ES-I3 (cell line): ENCODE measurements around the gene BTNL3.
"Not testable (repeated sequence)": the region's sequence is repeated elsewhere in the genome, so short reads cannot be mapped to it uniquely, and the experiment has no call there.

ENCODE experiments used
- H3K36me3 ChIP-seq: 2 replicates; pipeline ENCODE4 v1.6.1; 2013; ENCODE audit warnings: mild to moderate bottlenecking, low read length, control low read depth, moderate library complexity; ENCODE audit not compliant: insufficient read depth
- H3K4me1 ChIP-seq: 2 replicates; pipeline ENCODE4 v1.6.1; 2013; ENCODE audit warnings: mild to moderate bottlenecking, control low read depth, low read length; ENCODE audit not compliant: insufficient read depth
- H3K9ac ChIP-seq: 2 replicates; pipeline ENCODE4 v1.6.1; 2013; ENCODE audit warnings: low read depth, mild to moderate bottlenecking, low read length, moderate library complexity
- H3K9me3 ChIP-seq: 2 replicates; pipeline ENCODE4 v1.6.1; 2013; ENCODE audit warnings: mild to moderate bottlenecking, low read length, moderate library complexity; ENCODE audit not compliant: control insufficient read depth, insufficient read depth

Gene BTNL3

DNA sequence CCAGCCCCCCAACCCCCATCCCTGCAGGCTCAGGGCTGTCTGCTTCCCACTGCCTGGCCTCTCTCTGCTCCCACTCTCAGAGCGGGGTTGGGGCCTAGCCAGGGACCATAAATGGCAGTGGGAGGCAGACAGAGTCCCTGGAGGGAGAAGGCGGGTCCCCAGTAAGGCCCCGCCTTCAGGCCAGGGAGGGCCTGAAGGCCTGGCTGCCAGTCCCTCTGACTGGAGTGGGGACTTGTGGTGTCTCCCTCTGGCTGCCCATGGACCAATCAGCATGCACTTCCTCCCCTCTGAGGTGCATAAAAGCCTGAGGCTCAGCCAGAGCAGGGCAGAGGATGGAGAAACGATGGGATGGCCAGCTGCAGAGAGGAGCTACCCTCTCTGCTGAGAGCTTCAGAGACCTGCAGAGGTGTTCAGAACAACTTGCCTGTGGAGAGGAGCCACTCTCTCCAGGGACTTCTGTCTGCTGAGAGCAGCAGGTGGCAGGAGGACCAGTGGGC, 48.8 kb downstream of the BTNL3 start:
- Histone ChIP-seq H3K4me1 (no peaks in the 10 kb centered on the region), H3K9me3 (no peaks in the 10 kb centered on the region), H3K36me3 (no peaks in the 10 kb centered on the region), H3K9ac (no peak overlapping the region)

DNA sequence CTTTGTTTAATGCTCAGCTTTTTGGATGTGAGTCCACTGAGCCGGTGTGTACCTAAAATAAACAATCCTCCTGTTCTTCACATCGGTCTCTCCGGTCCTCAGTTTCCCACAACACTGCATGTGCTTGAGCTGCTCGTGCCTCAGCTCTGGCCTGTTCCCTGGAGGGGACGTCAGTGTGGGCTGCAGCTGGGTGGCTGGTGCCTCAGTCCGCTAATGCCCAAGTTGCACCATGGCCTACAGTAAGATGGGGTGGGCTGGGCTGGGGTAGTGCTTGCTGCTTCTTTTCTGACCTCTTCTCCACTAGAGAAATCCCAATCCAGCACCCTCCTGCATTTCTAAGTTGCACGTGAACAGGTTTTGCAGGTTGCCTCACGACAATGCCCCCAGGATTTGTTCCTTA, 50.8 kb downstream of the BTNL3 start:
- H3K36me3 ChIP-seq, result no peaks in the 10 kb centered on the region
- H3K9ac ChIP-seq, result no peak overlapping the region
- no peaks in the 10 kb centered on the region for H3K4me1 ChIP-seq
- H3K9me3 ChIP-seq, result no peaks in the 10 kb centered on the region

DNA sequence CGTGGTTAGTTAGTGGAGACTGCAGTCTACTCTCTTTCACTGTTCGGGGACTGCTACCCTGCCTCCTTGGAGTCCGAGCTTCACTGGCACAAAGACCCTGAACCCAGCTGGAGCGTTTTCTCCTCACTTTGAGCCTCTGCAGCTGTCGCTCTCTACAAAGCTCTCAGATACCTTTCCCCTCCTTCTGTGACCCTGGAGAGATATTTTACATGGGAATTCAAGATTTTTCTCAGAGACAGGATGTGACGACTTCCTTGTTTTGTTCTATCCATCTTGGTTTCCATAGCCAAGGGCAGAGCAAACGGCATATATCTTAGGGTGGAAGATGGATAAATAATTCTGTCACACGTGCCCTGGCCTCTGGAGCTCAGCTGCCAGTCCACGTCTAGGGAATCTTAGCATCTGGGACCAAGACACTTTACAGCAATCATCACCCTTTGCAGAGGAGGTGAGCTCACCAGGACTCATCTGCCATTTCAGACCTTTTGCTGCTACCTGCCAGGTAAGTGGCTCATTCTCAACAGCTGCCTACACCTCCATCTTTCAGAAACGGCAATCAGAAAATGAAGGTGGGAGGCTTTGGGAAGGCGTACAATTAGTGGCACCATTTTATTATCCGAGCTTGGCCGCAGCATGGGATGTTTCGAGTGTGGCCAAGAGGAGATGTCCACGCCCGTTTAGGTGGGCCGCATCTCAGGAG, 51.4 kb downstream of the BTNL3 start, which contains the start of gene BTNL9:
BTNL9 (plus strand) TSS at position 336 of the 700 bp plus-strand sequence. CDS start 5,224 bp downstream, outside the sequence.
- H3K9ac ChIP-seq, result no peak within 1 kb of the TSS
- no peaks in the 10 kb centered on the region for H3K9me3 ChIP-seq
- H3K36me3 ChIP-seq, result no peaks in the 10 kb centered on the region
- H3K4me1 ChIP-seq, result no peaks in the 10 kb centered on the region

DNA sequence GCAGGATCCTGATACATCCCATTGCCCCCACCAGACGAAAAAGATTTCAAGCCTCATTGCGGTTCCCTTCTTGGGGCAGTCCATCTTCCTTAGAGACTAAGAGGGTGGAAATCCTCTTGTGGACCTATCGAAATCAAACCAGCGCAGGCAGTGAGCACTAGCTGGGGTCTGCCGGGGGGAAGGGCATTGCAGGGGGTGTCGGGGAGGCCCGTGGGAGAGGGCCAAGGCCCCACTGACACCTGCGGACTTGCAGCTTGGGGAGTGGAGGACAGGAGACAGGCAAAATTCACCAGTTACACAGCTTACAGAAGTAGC, 51.9 kb downstream of the BTNL3 start:
- no peaks in the 10 kb centered on the region for H3K9me3 ChIP-seq

DNA sequence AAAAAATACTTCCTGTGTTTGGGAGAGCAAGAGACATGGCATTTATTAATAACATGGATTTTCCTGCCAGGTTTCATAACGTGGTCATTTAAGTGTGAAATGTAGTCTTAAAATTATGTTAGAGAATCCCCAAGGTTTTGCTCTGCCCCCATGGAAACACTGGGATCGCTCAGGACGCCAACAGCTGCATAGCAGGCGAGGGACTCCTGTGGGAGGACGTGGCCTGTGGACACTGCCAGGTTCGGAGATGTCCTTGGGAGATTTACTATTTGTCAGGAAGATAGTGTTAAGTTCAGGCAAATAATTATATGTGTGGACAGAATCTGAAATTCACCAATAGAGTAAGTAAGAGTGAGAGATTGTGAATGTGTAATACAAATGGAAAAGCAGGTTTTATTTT, 52.4 kb downstream of the BTNL3 start:
- Histone ChIP-seq H3K9me3 (no peaks in the 10 kb centered on the region), H3K9ac (no peak overlapping the region), H3K36me3 (no peaks in the 10 kb centered on the region), H3K4me1 (no peaks in the 10 kb centered on the region)

More for the DNA sequence above, 51.9 kb downstream of the BTNL3 start:
- Histone ChIP-seq H3K4me1 (no peaks in the 10 kb centered on the region), H3K9ac (no peak overlapping the region), H3K36me3 (no peaks in the 10 kb centered on the region)

DNA sequence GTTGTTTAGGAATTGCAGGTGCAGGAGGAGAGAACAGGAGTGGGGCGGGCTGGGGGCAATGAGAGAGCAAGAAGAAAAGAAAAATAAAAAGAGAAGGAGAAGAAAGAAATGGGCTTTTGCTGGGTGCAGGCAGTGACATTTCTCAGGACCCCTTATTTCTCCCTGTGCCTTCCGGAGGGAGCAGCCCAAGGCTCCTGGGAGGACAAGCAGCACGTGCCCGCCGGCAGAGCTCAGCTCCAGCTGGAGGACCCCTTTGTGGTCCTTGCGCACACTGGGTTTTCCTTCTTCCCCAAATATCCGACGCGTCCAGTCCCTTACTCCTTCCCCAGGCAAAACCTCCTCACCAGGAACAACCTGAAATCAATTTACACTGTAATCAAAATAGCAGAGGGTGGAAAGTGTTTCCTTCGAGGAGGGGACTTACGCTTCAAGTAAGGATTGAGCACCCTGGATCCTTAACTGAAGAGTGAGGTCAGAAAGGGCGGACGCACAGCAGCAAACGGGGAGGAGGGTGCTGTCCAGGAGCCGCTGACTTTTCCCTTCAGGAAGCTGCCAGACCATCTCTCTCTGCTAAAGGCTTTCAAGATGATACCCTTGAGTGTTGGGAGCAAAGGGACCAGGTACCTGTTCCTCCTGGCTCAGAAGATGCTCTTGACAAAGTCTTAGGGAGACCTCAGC, 53.5 kb downstream of the BTNL3 start:
- Histone ChIP-seq H3K9me3 (no peaks in the 10 kb centered on the region), H3K9ac (no peak overlapping the region), H3K4me1 (no peaks in the 10 kb centered on the region), H3K36me3 (no peaks in the 10 kb centered on the region)

DNA sequence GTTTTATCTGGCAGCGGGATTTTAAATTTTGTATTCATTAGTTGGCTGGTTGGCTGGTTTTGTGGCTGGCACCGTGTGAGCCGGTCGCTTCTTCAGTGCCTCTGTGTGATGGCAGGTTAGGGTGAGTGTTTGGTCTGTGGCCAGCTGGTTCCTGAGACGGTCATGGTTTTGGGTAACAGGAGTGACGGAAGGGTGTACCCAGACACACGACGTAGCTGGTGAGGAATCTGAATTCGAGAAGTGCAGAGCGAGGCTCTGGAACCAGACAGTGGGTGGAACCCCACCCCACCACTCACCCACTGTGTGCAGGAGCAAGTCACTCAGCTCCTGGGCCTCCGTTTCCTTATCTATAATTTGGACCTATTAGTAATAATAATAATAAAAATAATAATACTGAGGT, 54.1 kb downstream of the BTNL3 start:
- Histone ChIP-seq H3K9me3 (no peaks in the 10 kb centered on the region), H3K9ac (no peak overlapping the region), H3K36me3 (no peaks in the 10 kb centered on the region), H3K4me1 (no peaks in the 10 kb centered on the region)

DNA sequence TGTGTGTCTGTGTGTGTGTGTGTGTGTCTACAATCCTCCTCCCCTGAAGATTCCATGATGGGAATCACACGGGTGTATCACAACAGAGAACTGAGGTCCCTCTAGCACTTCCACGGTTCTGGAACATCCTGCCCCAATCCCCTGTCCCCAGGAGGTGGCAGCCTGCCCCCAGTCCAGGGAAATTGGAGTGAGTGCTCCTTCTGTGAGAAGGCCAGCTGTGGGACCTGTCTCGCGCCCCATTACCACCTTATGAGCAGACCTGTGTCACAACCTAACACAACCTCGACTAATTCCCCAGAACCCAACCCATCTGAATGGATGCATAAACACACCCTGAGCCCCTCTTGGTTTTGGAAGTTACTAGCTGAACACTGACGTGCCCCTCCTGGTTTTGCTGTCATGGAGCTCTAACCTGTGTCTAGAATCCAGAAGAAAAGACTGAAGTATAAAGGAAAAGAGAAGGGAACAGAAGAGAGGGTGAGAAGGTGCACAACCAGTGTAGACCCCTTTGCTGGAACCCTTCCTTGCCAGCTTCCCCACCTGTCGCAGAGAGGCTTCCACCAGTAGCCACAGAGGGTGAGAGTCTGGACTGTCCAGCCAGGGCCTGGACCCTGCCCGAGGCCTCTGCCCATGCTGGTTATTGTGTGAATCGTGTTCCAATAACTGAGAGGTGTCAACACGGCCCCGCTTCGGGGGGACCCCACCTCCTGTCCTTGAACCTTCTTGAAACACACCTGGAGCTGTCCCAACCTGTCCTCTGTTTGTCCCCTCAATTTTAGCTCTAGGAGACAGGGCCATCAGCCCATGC, 54.8 kb downstream of the BTNL3 start:
- Histone ChIP-seq H3K36me3 (no peaks in the 10 kb centered on the region), H3K9me3 (no peaks in the 10 kb centered on the region), H3K4me1 (no peaks in the 10 kb centered on the region), H3K9ac (no peak overlapping the region)

DNA sequence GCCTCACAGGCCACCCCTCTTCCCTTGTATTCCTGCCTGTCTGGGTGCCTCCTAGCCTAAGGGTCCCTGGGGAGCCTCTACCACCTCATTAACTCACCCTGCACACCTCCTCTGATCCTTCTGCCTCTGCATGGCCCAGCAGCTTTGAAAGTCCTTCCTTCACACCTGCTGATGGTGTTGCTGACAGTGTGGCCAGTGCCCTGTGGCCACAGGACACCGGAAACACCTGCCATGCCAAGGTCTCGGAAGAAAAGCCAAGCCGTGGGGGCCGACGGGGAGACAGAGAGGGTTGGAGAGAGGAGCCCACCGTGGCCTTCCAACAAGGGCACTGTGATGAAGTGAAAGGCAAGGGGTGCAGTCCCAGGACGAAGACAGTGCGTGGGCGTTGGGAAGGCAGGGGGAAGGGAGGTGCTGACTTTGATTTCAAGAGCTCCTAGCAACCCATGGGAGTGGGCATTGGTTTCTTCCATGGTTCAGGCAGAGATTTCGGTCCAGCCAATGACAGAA, 55.5 kb downstream of the BTNL3 start:
- Histone ChIP-seq H3K9me3 (no peaks in the 10 kb centered on the region), H3K4me1 (no peaks in the 10 kb centered on the region), H3K36me3 (no peaks in the 10 kb centered on the region), H3K9ac (no peak overlapping the region)

DNA sequence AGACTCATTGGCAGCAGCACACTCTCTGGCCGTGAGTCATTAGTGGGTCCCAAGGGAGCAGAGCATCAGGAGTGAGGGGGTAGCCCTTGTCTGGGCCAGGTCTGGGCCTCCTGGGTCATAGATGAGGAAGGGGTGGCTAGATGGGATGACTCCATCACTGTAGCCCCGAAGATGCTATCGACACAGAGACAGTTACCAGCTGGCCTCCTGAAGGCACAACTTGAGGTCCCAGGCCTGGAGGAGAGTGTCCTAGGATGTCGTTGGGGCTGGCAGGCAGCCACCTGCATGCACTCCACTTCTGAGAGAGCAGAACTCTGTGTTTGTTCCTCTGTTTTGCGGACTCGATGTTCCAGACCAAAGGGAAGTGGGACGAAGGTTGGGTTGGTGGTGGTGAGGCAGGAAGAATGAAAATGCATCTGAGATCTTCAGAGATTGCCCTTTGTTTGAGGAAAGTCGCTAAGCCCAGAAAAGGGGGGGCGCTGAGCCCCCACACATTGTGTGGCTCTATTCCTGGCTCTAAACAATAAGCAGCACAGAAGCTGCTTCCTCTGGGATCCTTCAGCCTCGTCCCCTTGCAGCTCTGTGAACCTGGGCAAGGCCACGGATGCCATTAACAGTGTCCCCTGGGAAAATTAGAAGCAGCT, 56.1 kb downstream of the BTNL3 start:
- Histone ChIP-seq H3K9me3 (no peaks in the 10 kb centered on the region), H3K9ac (no peak overlapping the region), H3K36me3 (no peaks in the 10 kb centered on the region), H3K4me1 (no peaks in the 10 kb centered on the region)

DNA sequence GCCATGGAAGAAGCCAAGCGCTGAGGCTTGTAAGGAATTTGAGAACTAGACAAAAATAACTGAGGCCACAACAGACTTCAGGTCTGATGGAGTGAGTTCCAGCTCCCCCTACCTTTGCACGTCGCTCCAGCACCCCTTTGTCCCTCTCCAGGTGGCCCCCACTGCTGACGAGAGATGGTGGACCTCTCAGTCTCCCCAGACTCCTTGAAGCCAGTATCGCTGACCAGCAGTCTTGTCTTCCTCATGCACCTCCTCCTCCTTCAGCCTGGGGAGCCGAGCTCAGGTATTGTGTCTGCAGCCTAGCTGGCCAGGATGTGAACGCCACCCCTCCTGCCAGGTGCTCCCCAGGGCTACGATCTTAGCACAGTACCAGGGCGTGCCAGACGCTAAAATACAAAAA, 56.7 kb downstream of the BTNL3 start:
- Histone ChIP-seq H3K4me1 (no peaks in the 10 kb centered on the region), H3K9ac (no peak overlapping the region), H3K9me3 (no peaks in the 10 kb centered on the region), H3K36me3 (no peaks in the 10 kb centered on the region)

DNA sequence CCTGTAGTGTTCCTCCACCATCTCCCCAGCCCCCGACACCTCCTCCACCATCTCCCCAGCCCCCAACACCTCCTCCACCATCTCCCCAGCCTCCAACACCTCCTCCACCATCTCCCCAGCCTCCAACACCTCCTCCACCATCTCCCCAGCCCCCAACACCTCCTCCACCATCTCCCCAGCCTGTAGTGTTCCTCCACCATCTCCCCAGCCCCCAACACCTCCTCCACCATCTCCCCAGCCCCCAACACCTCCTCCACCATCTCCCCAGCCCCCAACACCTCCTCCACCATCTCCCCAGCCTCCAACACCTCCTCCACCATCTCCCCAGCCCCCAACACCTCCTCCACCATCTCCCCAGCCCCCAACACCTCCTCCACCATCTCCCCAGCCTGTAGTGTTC, 57.2 kb downstream of the BTNL3 start:
- not testable (repeated sequence) for H3K9ac ChIP-seq, H3K9me3 ChIP-seq, H3K4me1 ChIP-seq, H3K36me3 ChIP-seq

DNA sequence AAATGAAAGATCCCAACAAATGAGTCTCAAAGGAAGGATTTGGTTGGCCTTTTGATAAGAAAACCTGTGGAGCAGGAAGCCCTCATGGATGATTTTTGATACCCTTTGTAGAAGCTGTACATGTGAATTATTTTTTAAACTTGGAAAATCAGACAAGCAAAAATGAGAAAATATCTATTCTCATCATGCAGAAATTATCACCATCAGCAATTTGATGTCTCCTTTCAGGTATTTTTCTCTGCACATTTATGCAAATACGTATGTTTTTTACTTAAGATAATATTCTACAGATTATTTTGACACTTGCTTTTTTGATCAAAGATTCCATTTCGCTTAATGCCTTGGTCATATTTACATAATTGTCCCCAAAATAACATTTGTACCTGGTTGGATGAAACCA, 58.6 kb downstream of the BTNL3 start:
- Histone ChIP-seq H3K4me1 (no peaks in the 10 kb centered on the region), H3K9ac (no peak overlapping the region)

DNA sequence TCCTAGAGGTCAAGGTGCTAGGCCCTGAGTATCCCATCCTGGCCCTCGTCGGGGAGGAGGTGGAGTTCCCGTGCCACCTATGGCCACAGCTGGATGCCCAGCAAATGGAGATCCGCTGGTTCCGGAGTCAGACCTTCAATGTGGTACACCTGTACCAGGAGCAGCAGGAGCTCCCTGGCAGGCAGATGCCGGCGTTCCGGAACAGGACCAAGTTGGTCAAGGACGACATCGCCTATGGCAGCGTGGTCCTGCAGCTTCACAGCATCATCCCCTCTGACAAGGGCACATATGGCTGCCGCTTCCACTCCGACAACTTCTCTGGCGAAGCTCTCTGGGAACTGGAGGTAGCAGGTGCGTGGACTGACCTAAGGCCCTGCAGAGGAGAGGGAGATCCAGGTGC, 59.3 kb downstream of the BTNL3 start:
- Histone ChIP-seq H3K4me1 (no peaks in the 10 kb centered on the region), H3K9ac (no peak overlapping the region), H3K9me3 (no peaks in the 10 kb centered on the region), H3K36me3 (no peaks in the 10 kb centered on the region)

More for the DNA sequence above, 58.6 kb downstream of the BTNL3 start:
- Histone ChIP-seq H3K36me3 (no peaks in the 10 kb centered on the region), H3K9me3 (no peaks in the 10 kb centered on the region)
